Vagina (tissue), 2 donors: ENCODE results near the gene LYRM1. TPM values are rescaled to one million over a fixed set of nuclear protein-coding genes. Genes with fewer than 3 reads are reported as not detected.

ENCODE experiments used
- DNase-seq, 2 donors: peaks; one replicate each; pipeline ENCODE4 v3.0.0-alpha.2; 2017; ENCODE audit errors: extremely low spot score in 2 of 2
- H3K27ac ChIP-seq: fragments of 200-600 bp; sonication (generic); one replicate; pipeline ENCODE4 v1.5.1; 2019
- H3K27me3 ChIP-seq: fragments of 200-600 bp; sonication (generic); one replicate; pipeline ENCODE4 v1.5.1; 2019
- H3K36me3 ChIP-seq, 2 donors: fragments of 200-600 bp; sonication (generic); one replicate each; pipeline ENCODE4 v1.5.1; 2017 to 2019
- H3K4me1 ChIP-seq: fragments of 200-600 bp; sonication (generic); one replicate; pipeline ENCODE4 v1.5.1; 2019
- H3K4me3 ChIP-seq, 2 donors: fragments of 200-600 bp; sonication (generic); 1 replicate in 1 of 2; 2 replicates in 1 of 2; pipeline ENCODE4 v1.5.1; 2016 to 2019
- H3K9me3 ChIP-seq: fragments of 200-600 bp; sonication (generic); one replicate; pipeline ENCODE4 v1.5.1; 2019
- CTCF ChIP-seq, 3 experiments: fragments of 450-650 bp in 2 of 3; fragments of 200-600 bp in 1 of 3; sonication (generic) in 1 of 3; IDR thresholded peaks; one replicate each; pipeline ENCODE4 v1.5.1; 2017 to 2019; ENCODE audit warnings: antibody characterized with exemption in 3 of 3, mild to moderate bottlenecking in 2 of 3, moderate library complexity in 2 of 3
- POLR2A ChIP-seq, 2 donors: fragments of 450-650 bp; IDR thresholded peaks; one replicate each; pipeline ENCODE4 v1.6.1; 2017; ENCODE audit warnings: antibody characterized with exemption in 2 of 2, mild to moderate bottlenecking in 2 of 2, moderate library complexity in 2 of 2
- POLR2AphosphoS5 ChIP-seq, 2 donors: sonication (generic); formaldehyde crosslinking; IDR thresholded peaks; one replicate each; pipeline ENCODE4 v1.9.0; 2017; ENCODE audit warnings: antibody characterized with exemption in 2 of 2, mild to moderate bottlenecking in 2 of 2, low read depth in 1 of 2; ENCODE audit not compliant: insufficient read depth in 1 of 2
- intact Hi-C: fragments of 100-400 bp; cut with DNase I; formaldehyde crosslinking; loops from one replicate; pipeline ENCODE4 v1.15.1; 2023
- total RNA-seq: library from RNA; depleted of rRNA; stranded (reverse); fragments of >200 nt; gene quantifications from one replicate; pipeline ENCODE4 v1.2.3, GENCODE V29; 2016

Gene LYRM1
- total RNA-seq, 1 donor from 2014 or later: 23.6 TPM

DNA sequence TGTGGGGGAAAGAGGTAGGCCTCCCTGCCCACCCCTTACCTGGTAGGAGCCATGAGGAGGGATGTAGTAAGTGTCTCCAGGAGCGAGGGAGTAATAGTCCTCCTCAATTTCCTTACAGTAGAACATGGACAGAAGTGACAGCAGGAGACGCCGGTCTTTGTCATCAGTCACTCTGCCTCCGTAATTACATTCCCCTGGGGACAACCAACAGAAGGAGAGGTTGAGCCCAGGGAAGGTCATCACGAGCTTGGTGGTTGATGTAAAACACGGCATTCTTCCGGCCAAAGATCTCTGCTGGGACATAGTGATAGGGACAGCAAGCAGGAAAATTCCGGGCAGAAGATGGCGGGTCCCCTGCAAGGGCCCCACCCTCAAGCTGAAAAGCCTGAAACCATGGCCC is 47.9 kb downstream of the LYRM1 start:
- Histone ChIP-seq H3K27me3 (no peaks in the 10 kb centered on the region), H3K27ac (no peak overlapping the region), H3K36me3 (no peaks in the 10 kb centered on the region), H3K9me3 (no peaks in the 10 kb centered on the region), H3K4me3 (no peak overlapping the region), H3K4me1 (no peaks in the 10 kb centered on the region)
- intact Hi-C loops: no loop called here
- TF ChIP-seq POLR2AphosphoS5 (IDR thresholded peaks at IDR 0.05; ENCODE audit: insufficient read depth in 1 of 2, low read depth in 1 of 2) (no peak), CTCF (IDR thresholded peaks at IDR 0.05) (no peak), POLR2A (IDR thresholded peaks at IDR 0.05) (no peak)
- DNase-seq: no peak

DNA sequence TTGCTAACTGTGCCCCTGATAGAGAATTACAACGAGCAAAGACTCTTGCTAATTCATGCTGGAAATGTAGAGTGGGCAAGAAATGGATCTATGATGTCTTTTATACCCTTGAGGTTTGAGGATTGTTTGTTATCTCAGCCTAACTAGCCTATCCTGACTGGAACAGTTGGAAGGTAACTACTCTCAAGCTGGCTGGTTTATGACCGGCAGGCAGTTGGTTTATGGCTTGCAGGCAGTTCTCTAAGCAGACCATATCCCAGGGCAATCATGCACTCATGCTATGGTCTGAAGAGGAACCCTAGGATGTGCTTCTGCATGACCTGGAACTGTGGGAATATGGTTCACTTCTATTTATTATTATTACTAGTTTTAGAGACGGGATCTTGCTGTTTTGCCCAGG is 49.1 kb downstream of the LYRM1 start:
- no peaks in the 10 kb centered on the region for H3K4me1 ChIP-seq
- no peaks in the 10 kb centered on the region for H3K9me3 ChIP-seq
- TF ChIP-seq CTCF (IDR thresholded peaks at IDR 0.05) (no peak), POLR2A (IDR thresholded peaks at IDR 0.05) (no peak), POLR2AphosphoS5 (IDR thresholded peaks at IDR 0.05; ENCODE audit: insufficient read depth in 1 of 2, low read depth in 1 of 2) (no peak)
- no peak overlapping the region for H3K4me3 ChIP-seq
- DNase-seq: no peak
- H3K27ac ChIP-seq: no peak overlapping the region
- intact Hi-C loops: no loop called here
- H3K36me3 ChIP-seq: no peaks in the 10 kb centered on the region
- no peaks in the 10 kb centered on the region for H3K27me3 ChIP-seq

- TF ChIP-seq CTCF (IDR thresholded peaks at IDR 0.05): no peak
- TF ChIP-seq POLR2A (IDR thresholded peaks at IDR 0.05): no peak
- no peak for TF ChIP-seq POLR2AphosphoS5 (IDR thresholded peaks at IDR 0.05; ENCODE audit: insufficient read depth in 1 of 2, low read depth in 1 of 2)
- Histone ChIP-seq H3K27ac (no peak overlapping the region), H3K36me3 (no peaks in the 10 kb centered on the region), H3K27me3 (no peaks in the 10 kb centered on the region), H3K4me1 (no peaks in the 10 kb centered on the region), H3K4me3 (no peak overlapping the region), H3K9me3 (no peaks in the 10 kb centered on the region)
- DNase-seq: no peak
- intact Hi-C loops: no loop called here
Observed at GRCh38 chr16:20950294-20950693, 49.7 kb downstream of the LYRM1 start.

- Histone ChIP-seq H3K4me1 (no peaks in the 10 kb centered on the region), H3K27ac (no peak overlapping the region), H3K4me3 (no peak overlapping the region), H3K9me3 (no peaks in the 10 kb centered on the region), H3K27me3 (no peaks in the 10 kb centered on the region), H3K36me3 (no peaks in the 10 kb centered on the region)
- DNase-seq: no peak
- intact Hi-C loops: no loop called here
- TF ChIP-seq POLR2A (IDR thresholded peaks at IDR 0.05) (no peak), CTCF (IDR thresholded peaks at IDR 0.05) (no peak), POLR2AphosphoS5 (IDR thresholded peaks at IDR 0.05; ENCODE audit: insufficient read depth in 1 of 2, low read depth in 1 of 2) (no peak)
Observed at GRCh38 chr16:20952139-20952920, 51.8 kb downstream of the LYRM1 start.

- H3K9me3 ChIP-seq: no peaks in the 10 kb centered on the region
- no peaks in the 10 kb centered on the region for H3K36me3 ChIP-seq
- H3K4me1 ChIP-seq: no peaks in the 10 kb centered on the region
- H3K4me3 ChIP-seq: no peak overlapping the region
- no peak for DNase-seq
- no peak for TF ChIP-seq POLR2A (IDR thresholded peaks at IDR 0.05)
- no peak for TF ChIP-seq CTCF (IDR thresholded peaks at IDR 0.05)
- no peak for TF ChIP-seq POLR2AphosphoS5 (IDR thresholded peaks at IDR 0.05; ENCODE audit: insufficient read depth in 1 of 2, low read depth in 1 of 2)
- intact Hi-C loops: no loop called here
- no peak overlapping the region for H3K27ac ChIP-seq
- H3K27me3 ChIP-seq: no peaks in the 10 kb centered on the region
Observed at GRCh38 chr16:20954574-20954973, 54.0 kb downstream of the LYRM1 start.
